Measurements from ENCODE around the gene WSB2.
"Not testable (repeated sequence)": the region's sequence is repeated elsewhere in the genome, so short reads cannot be mapped to it uniquely, and the experiment has no call there.

WSB2 gene

GRCh38 chr12:118034429-118035189, 26.4 kb downstream of the WSB2 start:
- DNase-seq: peak in 1 of 2 experiments; percentile 14

- DNase-seq: no peak
These were observed 27.1 kb downstream of the WSB2 start for GRCh38 chr12:118033902-118034301.

- DNase-seq: no peak
These were observed 27.7 kb downstream of the WSB2 start for GRCh38 chr12:118033323-118033722.

GRCh38 chr12:118032188-118032587, 28.8 kb downstream of the WSB2 start:
- DNase-seq: no peak

- no peak for DNase-seq
These were observed 31.8 kb downstream of the WSB2 start for GRCh38 chr12:118029166-118029565.

GRCh38 chr12:118025168-118025567, 35.8 kb downstream of the WSB2 start:
- DNase-seq: no peak

GRCh38 chr12:118023301-118023860, 37.6 kb downstream of the WSB2 start:
- DNase-seq: no peak

GRCh38 chr12:118022728-118023109, 38.3 kb downstream of the WSB2 start:
- no peak for DNase-seq

GRCh38 chr12:118022097-118022727, 38.8 kb downstream of the WSB2 start:
- DNase-seq: not testable (repeated sequence)

GRCh38 chr12:118020036-118020435, 40.9 kb downstream of the WSB2 start:
- DNase-seq: no peak

- no peak for DNase-seq
These were observed 43.1 kb downstream of the WSB2 start for GRCh38 chr12:118017926-118018325.

GRCh38 chr12:118016424-118017264, 44.3 kb downstream of the WSB2 start, which contains the start of gene RFC5:
RFC5 (plus strand) TSS chr12:118016703; CDS start chr12:118016828, 125 bp downstream.
- peak; percentile 94 to 99 for DNase-seq

- no peak for DNase-seq
These were observed 45.0 kb downstream of the WSB2 start for GRCh38 chr12:118015944-118016343.

- DNase-seq: no peak
These were observed 45.7 kb downstream of the WSB2 start for GRCh38 chr12:118015306-118015705.

GRCh38 chr12:118013283-118013682, 47.7 kb downstream of the WSB2 start:
- no peak for DNase-seq

GRCh38 chr12:118011961-118012360, 49.0 kb downstream of the WSB2 start:
- no peak for DNase-seq

GRCh38 chr12:118011377-118011776, 49.6 kb downstream of the WSB2 start:
- no peak for DNase-seq

- DNase-seq: no peak
These were observed 50.1 kb downstream of the WSB2 start for GRCh38 chr12:118010903-118011302.

GRCh38 chr12:117999806-118000205, 61.2 kb downstream of the WSB2 start:
- DNase-seq: not testable (repeated sequence)

- DNase-seq: no peak
These were observed 62.3 kb downstream of the WSB2 start for GRCh38 chr12:117998719-117999118.

- no peak for DNase-seq
These were observed 66.2 kb downstream of the WSB2 start for GRCh38 chr12:117994551-117995438.
